Smooth muscle cell of the brain vasculature (primary cell): ENCODE results near the gene EFNA5.

Experiments
- DNase-seq: peaks from one replicate; pipeline ENCODE4 v3.0.0-alpha.2; 2012; ENCODE audit warnings: low read depth, low spot score

Gene EFNA5

GRCh38 chr5:107545486-107545885 is 125.3 kb downstream of the EFNA5 start:
- no peak for DNase-seq

GRCh38 chr5:107544967-107545366 is 125.8 kb downstream of the EFNA5 start:
- no peak for DNase-seq

DNA sequence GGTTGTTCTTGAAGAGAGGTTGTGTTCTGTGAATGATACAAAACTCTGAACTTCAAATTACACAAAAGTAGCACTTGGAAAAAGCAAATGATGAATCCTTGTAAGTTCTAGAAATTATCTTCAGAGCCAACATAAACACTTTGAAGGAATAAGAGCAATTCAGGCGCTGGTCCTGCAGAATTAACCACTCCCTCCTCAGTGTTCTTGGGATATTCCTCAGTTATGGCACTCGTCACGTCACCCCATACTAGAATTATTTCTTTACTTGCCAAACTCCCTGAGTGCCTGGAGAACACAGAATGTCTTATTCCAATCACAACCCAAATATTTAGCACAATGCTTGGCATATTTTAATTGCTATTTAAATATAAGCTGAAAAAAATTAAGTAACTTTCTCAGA is 126.3 kb downstream of the EFNA5 start:
- DNase-seq, result no peak

DNA sequence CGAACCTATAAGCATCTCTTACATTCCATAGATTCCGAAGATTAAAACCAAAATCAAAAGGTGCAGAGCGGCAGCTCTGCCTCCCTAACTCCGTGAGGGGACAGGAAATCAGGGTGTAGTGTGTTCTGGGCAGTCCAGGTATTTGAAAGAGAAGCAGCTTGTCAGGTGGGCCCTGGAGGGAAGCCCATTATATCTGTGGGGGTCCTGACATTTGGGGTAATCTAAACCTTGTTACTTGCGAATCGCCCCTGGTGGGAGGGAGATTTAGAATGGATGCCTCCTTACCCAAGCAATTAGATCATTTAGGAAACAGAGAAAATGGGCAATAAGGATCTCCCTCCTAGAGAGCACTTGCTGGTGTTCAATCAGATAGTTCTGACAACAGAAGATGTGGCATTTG is 126.9 kb downstream of the EFNA5 start:
- DNase-seq, result no peak

GRCh38 chr5:107542831-107543231 is 127.9 kb downstream of the EFNA5 start:
- DNase-seq, result peak; percentile 49

GRCh38 chr5:107542428-107542827 is 128.3 kb downstream of the EFNA5 start:
- peak; percentile 86 for DNase-seq

GRCh38 chr5:107541400-107541799 is 129.3 kb downstream of the EFNA5 start:
- no peak for DNase-seq

- no peak for DNase-seq
Observed at GRCh38 chr5:107539726-107540330, 130.9 kb downstream of the EFNA5 start.

DNA sequence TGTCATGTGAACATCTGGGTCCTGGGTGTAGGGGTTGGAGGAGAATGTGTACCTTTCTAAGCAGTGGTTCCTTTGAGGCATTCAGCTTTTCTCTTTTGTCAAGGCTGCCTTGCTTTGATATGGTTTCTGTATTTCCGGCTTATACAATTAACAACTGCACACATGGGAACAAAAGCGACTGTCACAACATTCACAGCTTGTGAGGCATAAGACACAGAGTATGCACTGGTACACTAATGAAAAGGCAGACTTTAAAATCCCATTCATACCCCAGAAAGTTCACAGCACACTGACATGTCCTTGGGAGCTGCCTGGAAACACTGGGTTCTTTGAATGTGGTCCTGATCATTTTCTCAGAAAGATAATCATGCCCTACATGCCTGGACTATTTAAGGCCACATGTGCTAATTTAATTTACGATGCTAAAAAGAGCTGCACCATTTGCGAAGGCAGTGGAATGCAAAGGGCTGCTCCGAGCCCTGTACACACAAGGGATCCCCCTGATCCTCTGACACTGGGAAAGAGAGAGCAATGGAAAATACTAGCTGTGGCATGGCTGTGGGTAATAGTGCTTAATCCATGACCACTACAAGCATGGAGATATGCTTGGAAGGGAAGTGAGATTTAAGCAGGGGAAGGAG is 131.8 kb downstream of the EFNA5 start:
- no peak for DNase-seq

DNA sequence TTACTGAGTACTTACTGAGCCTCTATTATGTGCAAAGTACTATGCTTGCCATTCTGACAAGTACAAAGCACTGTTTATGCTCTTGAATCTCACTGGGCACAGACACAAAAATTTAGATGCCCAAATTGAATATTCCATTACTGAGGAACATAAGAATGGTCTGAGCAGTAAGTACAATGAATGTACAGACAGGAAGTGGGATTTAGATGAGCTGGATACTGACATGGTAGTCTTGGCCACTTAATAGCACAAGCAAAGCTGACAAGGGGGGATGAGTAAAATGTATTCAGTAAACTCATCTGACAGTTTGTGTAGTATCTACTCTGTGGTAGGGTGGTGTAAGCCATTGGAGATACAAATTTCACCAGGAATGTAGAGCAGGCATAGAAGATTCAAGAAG is 132.4 kb downstream of the EFNA5 start:
- no peak for DNase-seq

DNA sequence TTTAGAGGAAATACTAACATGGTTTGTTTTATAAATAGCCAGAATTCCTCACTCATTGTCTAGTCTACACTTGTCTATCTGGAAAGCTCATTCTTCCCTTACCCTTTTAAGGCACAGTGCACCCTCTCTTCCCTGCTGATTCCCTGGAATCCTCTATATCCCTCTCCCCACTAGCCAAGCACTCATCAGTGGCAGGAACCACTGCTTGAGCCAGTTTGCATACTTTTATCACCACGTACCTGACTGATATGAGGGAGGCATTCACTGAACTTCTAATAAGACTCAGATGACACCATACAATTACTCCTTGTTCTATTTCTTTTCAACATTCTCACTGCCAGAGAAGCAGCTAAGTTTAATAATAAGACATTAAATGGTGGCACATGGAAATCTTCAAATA is 134.9 kb downstream of the EFNA5 start:
- DNase-seq, result no peak

GRCh38 chr5:107533910-107534876 is 136.5 kb downstream of the EFNA5 start:
- no peak for DNase-seq

DNA sequence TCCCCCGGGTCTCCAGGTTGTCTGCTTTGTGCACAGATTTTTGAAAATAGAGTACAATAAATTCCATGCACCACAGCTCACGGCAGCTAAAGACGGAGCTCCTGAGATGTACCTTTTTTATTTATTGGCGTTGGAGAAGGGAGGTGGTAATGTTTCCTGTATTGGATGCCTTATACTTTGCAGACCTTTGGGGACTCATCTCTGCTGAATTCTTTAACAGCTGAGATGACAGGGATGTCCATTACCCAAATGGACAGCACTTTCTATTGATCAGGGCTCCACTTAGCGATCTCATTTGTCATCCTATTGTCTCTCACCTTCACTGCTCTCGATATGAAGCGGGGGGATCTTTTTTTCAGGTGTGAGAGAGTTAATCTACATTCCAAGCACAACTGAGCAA is 137.8 kb downstream of the EFNA5 start:
- DNase-seq, result no peak

DNA sequence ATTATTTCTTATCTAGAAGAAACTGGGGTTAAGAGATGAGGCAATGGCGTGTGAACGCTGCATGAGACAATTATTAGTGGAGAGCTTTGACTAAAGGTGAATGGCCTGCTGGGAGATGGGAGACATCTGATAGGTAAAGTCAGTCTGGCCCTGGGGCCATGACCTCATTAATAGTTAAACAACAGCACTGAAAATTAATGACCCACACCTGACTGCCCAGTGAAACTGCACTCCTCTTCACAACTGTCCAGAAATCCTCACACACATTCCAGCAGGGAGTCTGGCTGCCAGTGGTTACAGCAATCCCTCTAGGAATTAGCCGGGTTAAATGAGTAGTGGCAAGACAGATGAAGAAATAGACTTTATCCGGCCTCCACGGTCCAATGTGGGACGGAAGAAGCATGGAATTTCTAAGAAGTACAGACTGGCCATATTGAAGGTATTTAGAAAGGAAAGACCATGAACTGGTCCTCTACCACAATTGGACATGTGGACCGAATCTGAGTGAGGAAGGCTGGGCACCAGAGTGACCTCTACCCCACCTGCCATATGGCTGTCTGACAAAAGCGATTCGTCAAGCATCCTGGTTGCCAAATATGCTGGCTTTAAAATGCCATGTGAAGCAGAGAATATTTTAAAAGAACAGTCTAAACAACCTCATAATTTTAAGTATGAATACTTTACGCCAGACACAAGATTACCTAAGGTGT is 138.4 kb downstream of the EFNA5 start:
- no peak for DNase-seq

- DNase-seq, result no peak
Observed at GRCh38 chr5:107531308-107531707, 139.4 kb downstream of the EFNA5 start.

DNA sequence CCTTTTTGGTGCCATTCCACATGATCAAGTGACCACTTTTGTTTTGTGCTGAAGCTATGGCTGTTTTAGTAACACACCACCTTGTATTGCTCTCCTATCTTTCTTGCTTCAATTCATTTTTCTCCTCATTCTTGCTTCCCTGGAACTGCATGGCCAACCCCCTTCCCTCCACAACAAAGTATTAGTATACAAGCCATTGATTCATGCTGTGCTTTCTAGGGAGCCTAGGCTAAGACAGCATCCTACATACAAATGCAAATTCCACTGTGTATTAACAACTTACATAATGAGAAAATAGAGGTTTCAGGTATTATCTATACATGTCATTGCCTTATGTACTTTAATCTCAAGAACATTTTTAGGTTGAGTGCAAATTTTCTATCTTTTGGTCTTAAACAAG is 141.1 kb downstream of the EFNA5 start:
- no peak for DNase-seq

DNA sequence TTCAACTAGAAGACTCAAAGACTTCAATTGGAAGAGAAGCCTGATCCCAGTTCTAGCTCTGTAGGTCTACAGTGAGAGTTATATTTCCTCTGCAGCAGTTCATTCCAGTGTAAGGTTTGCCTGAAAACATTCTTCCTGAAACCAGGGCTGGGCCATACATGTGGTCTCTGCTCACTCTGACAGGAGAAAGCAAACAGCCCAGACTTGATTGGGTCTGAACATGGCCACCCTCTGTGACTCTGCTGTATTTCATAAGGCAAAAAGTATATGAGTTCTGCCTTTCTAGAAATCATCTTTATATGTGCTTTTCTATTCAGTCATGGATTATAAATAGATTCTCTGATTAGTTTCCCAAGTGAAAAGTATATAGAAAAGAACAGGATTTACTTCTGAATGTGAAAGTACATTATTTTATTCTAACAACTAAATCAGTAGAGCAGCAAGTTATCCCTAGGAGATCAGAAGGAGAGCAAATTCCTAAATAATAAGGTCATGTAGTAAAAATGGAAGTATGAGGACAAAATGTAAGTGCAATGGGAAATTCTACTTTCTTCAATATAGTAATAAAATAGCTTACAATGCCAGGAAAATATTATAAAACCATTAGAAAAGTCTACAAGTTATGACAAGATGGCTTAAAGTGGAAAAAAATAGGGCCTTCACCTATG is 144.3 kb downstream of the EFNA5 start:
- DNase-seq, result no peak

- DNase-seq, result no peak
Observed at GRCh38 chr5:107524111-107524510, 146.6 kb downstream of the EFNA5 start.

GRCh38 chr5:107523029-107523680 is 147.6 kb downstream of the EFNA5 start:
- DNase-seq, result no peak

DNA sequence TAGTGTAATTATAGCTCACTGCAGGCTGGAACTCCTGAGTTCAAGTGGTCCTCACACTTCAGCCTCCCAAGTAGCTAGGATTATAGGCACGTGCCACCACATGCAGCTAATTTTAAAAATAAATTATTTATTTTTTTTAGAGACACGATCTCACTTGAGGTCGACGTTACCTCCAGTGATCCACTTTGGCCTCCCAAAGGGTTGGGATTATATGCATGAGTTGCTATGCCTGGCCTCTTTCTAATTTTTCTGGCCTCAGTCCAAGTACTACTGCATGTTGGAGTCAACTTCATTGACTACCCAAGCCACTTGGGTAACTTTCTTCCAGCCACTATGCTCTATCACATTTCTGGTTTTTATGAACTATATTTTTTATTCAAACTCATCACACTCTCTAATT is 148.3 kb downstream of the EFNA5 start:
- DNase-seq, result no peak

GRCh38 chr5:107519900-107520354 is 150.8 kb downstream of the EFNA5 start:
- DNase-seq, result no peak
